ENCODE measurements around the gene C1orf167. TPM values are rescaled to one million over a fixed set of nuclear protein-coding genes. Genes with fewer than 3 reads are reported as not detected.
A peak's percentile ranks its signal among the peaks of the same experiment; 100 is the strongest.

Gene C1orf167
- total RNA-seq, 2 experiments from 2014 or later = not detected

GRCh38 chr1:11727119-11727518 lies 34.9 kb upstream of the C1orf167 start:
- intact Hi-C loops (cut with micrococcal nuclease) = no loop called here
- CTCF ChIA-PET = no interaction called here
- Mint-ChIP-seq H3K36me3 (ENCODE audit: low read depth) (no peaks in the 10 kb centered on the region), H3K9me3 (no peaks in the 10 kb centered on the region), H3K4me1 (ENCODE audit: low read depth) (peaks cover 35% of the 10 kb centered on the region), H3K27me3 (ENCODE audit: low read depth) (no peaks in the 10 kb centered on the region), H3K4me3 (no peak overlapping the region), H3K27ac (no peak overlapping the region)
- no peak for DNase-seq

GRCh38 chr1:11728126-11728806 lies 33.7 kb upstream of the C1orf167 start:
- no peaks in the 10 kb centered on the region for H3K27me3 Mint-ChIP-seq (ENCODE audit: low read depth)
- H3K27ac Mint-ChIP-seq = no peak overlapping the region
- intact Hi-C loops (cut with micrococcal nuclease) = no loop called here
- no peak for DNase-seq
- CTCF ChIA-PET = no interaction called here
- H3K4me1 Mint-ChIP-seq (ENCODE audit: low read depth) = peaks cover 42% of the 10 kb centered on the region
- H3K4me3 Mint-ChIP-seq = no peak overlapping the region
- no peaks in the 10 kb centered on the region for H3K9me3 Mint-ChIP-seq
- no peaks in the 10 kb centered on the region for H3K36me3 Mint-ChIP-seq (ENCODE audit: low read depth)

GRCh38 chr1:11729155-11729497 lies 32.9 kb upstream of the C1orf167 start:
- DNase-seq = no peak
- no peaks in the 10 kb centered on the region for H3K9me3 Mint-ChIP-seq
- CTCF ChIA-PET = no interaction called here
- H3K4me3 Mint-ChIP-seq = no peak overlapping the region
- H3K36me3 Mint-ChIP-seq (ENCODE audit: low read depth) = no peaks in the 10 kb centered on the region
- H3K4me1 Mint-ChIP-seq (ENCODE audit: low read depth) = peaks cover 44% of the 10 kb centered on the region
- intact Hi-C loops (cut with micrococcal nuclease) = no loop called here
- no peak overlapping the region for H3K27ac Mint-ChIP-seq
- no peaks in the 10 kb centered on the region for H3K27me3 Mint-ChIP-seq (ENCODE audit: low read depth)

- no peak for DNase-seq
- CTCF ChIA-PET = interaction anchor here (0.6 kb wide), 1 partner anchor 506 kb away, joined by 4 read pairs; no protein-coding TSS in a partner anchor
- Mint-ChIP-seq H3K4me3 (peak overlapping the region; percentile 65), H3K27ac (peak overlapping the region; percentile 57), H3K36me3 (ENCODE audit: low read depth) (no peaks in the 10 kb centered on the region), H3K27me3 (ENCODE audit: low read depth) (no peaks in the 10 kb centered on the region), H3K4me1 (ENCODE audit: low read depth) (peaks cover 44% of the 10 kb centered on the region), H3K9me3 (no peaks in the 10 kb centered on the region)
- intact Hi-C loops (cut with micrococcal nuclease) = loop anchor here (5.0 kb wide), 1 partner anchor 47 kb away; the partner anchor contains the start of gene MAD2L2
Measured at GRCh38 chr1:11729498-11730428, 32.2 kb upstream of the C1orf167 start.

- peak; percentile 59 for DNase-seq
- H3K4me1 Mint-ChIP-seq (ENCODE audit: low read depth) = peaks cover 42% of the 10 kb centered on the region
Measured at GRCh38 chr1:11730429-11730891, 31.5 kb upstream of the C1orf167 start.

GRCh38 chr1:11731691-11732283 lies 30.2 kb upstream of the C1orf167 start:
- Mint-ChIP-seq H3K4me3 (peak overlapping the region; percentile 65), H3K4me1 (ENCODE audit: low read depth) (peaks cover 37% of the 10 kb centered on the region), H3K27ac (peak overlapping the region; percentile 59), H3K36me3 (ENCODE audit: low read depth) (no peaks in the 10 kb centered on the region), H3K9me3 (no peaks in the 10 kb centered on the region), H3K27me3 (ENCODE audit: low read depth) (no peaks in the 10 kb centered on the region)
- CTCF ChIA-PET = interaction anchor here (1.0 to 1.2 kb wide), 2 partner anchors 13 to 86 kb away, joined by 4 to 5 read pairs; no protein-coding TSS in a partner anchor
- intact Hi-C loops (cut with micrococcal nuclease) = loop anchor here (5.0 kb wide), 1 partner anchor 49 kb away; the partner anchor contains the start of gene MAD2L2
- DNase-seq = peak; percentile 57

More at GRCh38 chr1:11730429-11730891, 31.5 kb upstream of the C1orf167 start:
- no peaks in the 10 kb centered on the region for H3K27me3 Mint-ChIP-seq (ENCODE audit: low read depth)
- intact Hi-C loops (cut with micrococcal nuclease) = loop anchor here (5.0 kb wide), 1 partner anchor 48 kb away; the partner anchor contains the start of gene MAD2L2
- H3K4me3 Mint-ChIP-seq = peak overlapping the region; percentile 65
- no peaks in the 10 kb centered on the region for H3K9me3 Mint-ChIP-seq
- CTCF ChIA-PET = interaction anchor here (0.6 to 1.2 kb wide), 4 partner anchors 11 to 507 kb away, joined by 3 to 5 read pairs (median 4); no protein-coding TSS in a partner anchor
- no peaks in the 10 kb centered on the region for H3K36me3 Mint-ChIP-seq (ENCODE audit: low read depth)
- peak overlapping the region; percentile 57 for H3K27ac Mint-ChIP-seq

- no peaks in the 10 kb centered on the region for H3K9me3 Mint-ChIP-seq
- CTCF ChIA-PET = no interaction called here
- no peak for DNase-seq
- no peaks in the 10 kb centered on the region for H3K27me3 Mint-ChIP-seq (ENCODE audit: low read depth)
- no peaks in the 10 kb centered on the region for H3K36me3 Mint-ChIP-seq (ENCODE audit: low read depth)
- H3K4me3 Mint-ChIP-seq = no peak overlapping the region
- intact Hi-C loops (cut with micrococcal nuclease) = loop anchor here (5.0 kb wide), 1 partner anchor 51 kb away; the partner anchor contains the start of gene MAD2L2
- H3K4me1 Mint-ChIP-seq (ENCODE audit: low read depth) = peaks cover 51% of the 10 kb centered on the region
- H3K27ac Mint-ChIP-seq = peak overlapping the region; percentile 41
Measured at GRCh38 chr1:11733306-11733705, 28.7 kb upstream of the C1orf167 start.

GRCh38 chr1:11735531-11735853 lies 26.5 kb upstream of the C1orf167 start:
- peaks cover 51% of the 10 kb centered on the region for H3K4me1 Mint-ChIP-seq (ENCODE audit: low read depth)
- CTCF ChIA-PET = interaction anchor here (2.1 to 2.5 kb wide), 2 partner anchors 14 to 85 kb away, joined by 7 to 13 read pairs; no protein-coding TSS in a partner anchor
- H3K4me3 Mint-ChIP-seq = peak overlapping the region; percentile 96
- no peaks in the 10 kb centered on the region for H3K9me3 Mint-ChIP-seq
- H3K27ac Mint-ChIP-seq = peak overlapping the region; percentile 11
- intact Hi-C loops (cut with micrococcal nuclease) = loop anchor here (5.0 kb wide), 1 partner anchor 172 kb away; no protein-coding TSS in a partner anchor
- no peak for DNase-seq
- H3K36me3 Mint-ChIP-seq (ENCODE audit: low read depth) = no peaks in the 10 kb centered on the region
- H3K27me3 Mint-ChIP-seq (ENCODE audit: low read depth) = no peaks in the 10 kb centered on the region

- H3K4me1 Mint-ChIP-seq (ENCODE audit: low read depth) = peaks cover 51% of the 10 kb centered on the region
- peak within 1 kb of the TSS; percentile 93 for H3K27ac Mint-ChIP-seq
- intact Hi-C loops (cut with micrococcal nuclease) = loop anchor here (2.0 to 5.0 kb wide), 2 partner anchors 71 to 171 kb away; partner anchors contain the start of gene CLCN6
- H3K4me3 Mint-ChIP-seq = peak within 1 kb of the TSS; percentile 96
- H3K36me3 Mint-ChIP-seq (ENCODE audit: low read depth) = no peaks in the 10 kb centered on the region
- CTCF ChIA-PET = interaction anchor here (1.8 to 2.5 kb wide), 4 partner anchors 13 to 85 kb away, joined by 6 to 13 read pairs (median 9); partner anchors contain the start of gene FBXO6
- no peaks in the 10 kb centered on the region for H3K9me3 Mint-ChIP-seq
- DNase-seq = peak; percentile 92
- no peaks in the 10 kb centered on the region for H3K27me3 Mint-ChIP-seq (ENCODE audit: low read depth)
Measured at GRCh38 chr1:11735854-11736745, 25.9 kb upstream of the C1orf167 start, which contains the start of gene AGTRAP. Gene AGTRAP, plus strand, starts transcription at chr1:11736136. Its CDS starts 73 bp downstream, at chr1:11736209.

- DNase-seq = peak; percentile 66
- peaks cover 50% of the 10 kb centered on the region for H3K4me1 Mint-ChIP-seq (ENCODE audit: low read depth)
- H3K4me3 Mint-ChIP-seq = peak overlapping the region; percentile 96
- H3K36me3 Mint-ChIP-seq (ENCODE audit: low read depth) = no peaks in the 10 kb centered on the region
- intact Hi-C loops (cut with micrococcal nuclease) = loop anchor here (2.0 to 5.0 kb wide), 2 partner anchors 70 to 170 kb away; partner anchors contain the start of gene CLCN6
- no peaks in the 10 kb centered on the region for H3K9me3 Mint-ChIP-seq
- CTCF ChIA-PET = interaction anchor here (0.7 to 2.5 kb wide), 4 partner anchors 13 to 73 kb away, joined by 3 to 11 read pairs (median 6); partner anchors contain the start of gene FBXO6
- peak overlapping the region; percentile 93 for H3K27ac Mint-ChIP-seq
- H3K27me3 Mint-ChIP-seq (ENCODE audit: low read depth) = no peaks in the 10 kb centered on the region
Measured at GRCh38 chr1:11736746-11737639, 25.0 kb upstream of the C1orf167 start.

Measured in activated naive CD4-positive, alpha-beta T cell treated with anti-CD3 and anti-CD28 coated beads for 36 hours (primary cell).